CD4-positive, alpha-beta memory T cell (primary cell): ENCODE data around the gene DCBLD1. TPM values are rescaled to one million over a fixed set of nuclear protein-coding genes. Genes with fewer than 3 reads are reported as not detected.

Source experiments
- CTCF ChIA-PET: fragments of 350-600 bp; sonication (Branson Sonifier 250); formaldehyde crosslinking; loops from one replicate; lab custom pipeline; 2021; ENCODE audit warnings: inconsistent platforms; ENCODE audit not compliant: partially characterized antibody; lab: Charles Lee
- POLR2A ChIA-PET: fragments of 350-600 bp; sonication (Branson Sonifier 250); formaldehyde crosslinking; loops from one replicate; lab custom pipeline; 2021; ENCODE audit not compliant: partially characterized antibody; lab: Charles Lee
- DNase-seq, 5 donors: peaks; one replicate each; pipeline versions ENCODE4 v3.0.0 to v3.0.0-alpha.2; 2020 to 2022; ENCODE audit warnings: mixed read lengths in 1 of 5
- H3K27ac ChIP-seq: one replicate; pipeline ENCODE4 v1.7.0; 2013; ENCODE audit warnings: low read depth, low read length
- H3K27me3 ChIP-seq: 2 replicates; pipeline ENCODE4 v1.7.0; 2013; ENCODE audit warnings: mild to moderate bottlenecking, low read length, moderate library complexity; ENCODE audit not compliant: insufficient read depth
- H3K36me3 ChIP-seq: 2 replicates; pipeline ENCODE4 v1.7.0; 2013; ENCODE audit warnings: mild to moderate bottlenecking, low read length, moderate library complexity; ENCODE audit not compliant: insufficient read depth
- H3K4me1 ChIP-seq: 2 replicates; pipeline ENCODE4 v1.7.0; 2013; ENCODE audit warnings: mild to moderate bottlenecking, low read length, moderate library complexity; ENCODE audit not compliant: insufficient read depth
- H3K4me3 ChIP-seq, 2 donors: one replicate each; pipeline ENCODE4 v1.7.0; 2013; ENCODE audit warnings: low read length in 2 of 2, mild to moderate bottlenecking in 1 of 2
- H3K9me3 ChIP-seq, 2 donors: one replicate each; pipeline ENCODE4 v1.7.0; 2013; ENCODE audit warnings: low read length in 2 of 2, control low read depth in 1 of 2; ENCODE audit not compliant: control insufficient read depth in 1 of 2
- H3K27ac Mint-ChIP-seq, 7 donors: one replicate each; pipeline ENCODE4 v1.8.0; 2020 to 2021; ENCODE audit warnings: mixed read lengths in 7 of 7, mild to moderate bottlenecking in 6 of 7, inconsistent platforms in 3 of 7, moderate library complexity in 3 of 7
- H3K27me3 Mint-ChIP-seq, 2 donors: one replicate each; pipeline ENCODE4 v1.8.0; 2020 to 2021; ENCODE audit warnings: mixed read lengths in 2 of 2
- H3K36me3 Mint-ChIP-seq, 2 donors: one replicate each; pipeline ENCODE4 v1.8.0; 2020 to 2021; ENCODE audit warnings: mixed read lengths in 2 of 2, inconsistent platforms in 1 of 2, mild to moderate bottlenecking in 1 of 2
- H3K4me1 Mint-ChIP-seq, 4 donors: one replicate each; pipeline ENCODE4 v1.8.0; 2020 to 2021; ENCODE audit warnings: mixed read lengths in 4 of 4, mild to moderate bottlenecking in 1 of 4
- H3K4me3 Mint-ChIP-seq, 8 donors: one replicate each; pipeline ENCODE4 v1.8.0; 2020 to 2021; ENCODE audit warnings: mixed read lengths in 8 of 8, mild to moderate bottlenecking in 7 of 8, moderate library complexity in 6 of 8, inconsistent platforms in 3 of 8
- H3K9me3 Mint-ChIP-seq, 8 donors: one replicate each; pipeline ENCODE4 v1.8.0; 2020 to 2021; ENCODE audit warnings: mixed read lengths in 8 of 8, mild to moderate bottlenecking in 5 of 8, inconsistent platforms in 3 of 8, moderate library complexity in 1 of 8
- intact Hi-C: fragments of 100-400 bp; cut with micrococcal nuclease; formaldehyde crosslinking; loops from one replicate; pipeline ENCODE4 v1.15.1; 2023
- polyA plus RNA-seq, 2 donors: library from polyadenylated mRNA; unstranded; fragments of 300-500 nt; fragmentation: Illumina TruSeq; gene quantifications; one replicate each; pipeline ENCODE4 v1.2.3, GENCODE V29; 2021
- total RNA-seq, 2 experiments: library from RNA; stranded (reverse); gene quantifications; one replicate each; pipeline ENCODE4 v1.2.3, GENCODE V29; 2021

The DCBLD1 gene
- total and polyA plus RNA-seq, 4 experiments from 2014 or later: 1.4 to 9.7 (median 5.6) TPM

DNA sequence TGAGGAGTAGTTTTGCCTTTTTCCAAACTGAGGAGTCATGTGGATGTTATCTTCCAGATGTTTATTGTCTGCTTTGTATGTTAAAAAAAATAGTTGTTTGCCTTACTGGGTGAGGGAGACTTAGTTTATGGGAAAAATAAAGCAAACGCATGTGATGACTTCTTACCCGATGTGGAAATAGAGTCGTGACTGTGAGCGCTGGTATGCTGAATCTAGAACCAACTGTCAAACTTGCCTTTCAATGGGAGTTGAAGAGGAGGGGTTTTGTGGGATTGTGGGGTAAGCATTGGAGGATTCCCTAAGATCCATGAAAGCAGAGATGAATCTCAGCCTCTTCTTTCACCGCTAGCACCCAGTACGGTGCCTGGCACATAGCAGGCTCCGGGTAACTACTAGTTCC, 5.3 kb downstream of the DCBLD1 start:
- no peak overlapping the region for H3K4me3 ChIP-seq
- H3K27ac ChIP-seq: no peak overlapping the region
- no peak overlapping the region for H3K4me3 Mint-ChIP-seq
- no peak overlapping the region for H3K27ac Mint-ChIP-seq
- H3K27me3 Mint-ChIP-seq: peaks cover 0 to 3% of the 10 kb centered on the region in 2 donors
- DNase-seq: no peak
- ChIA-PET CTCF (no interaction called here), POLR2A (interaction anchor here (1.3 kb wide), 1 partner anchor 61 kb away, joined by 3 read pairs; no protein-coding TSS in a partner anchor)
- H3K9me3 Mint-ChIP-seq: no peaks in the 10 kb centered on the region
- peaks cover 0 to 3% of the 10 kb centered on the region in 2 donors for H3K36me3 Mint-ChIP-seq
- H3K36me3 ChIP-seq: no peaks in the 10 kb centered on the region
- no peaks in the 10 kb centered on the region for H3K9me3 ChIP-seq
- peaks cover 4 to 6% (median 4%) of the 10 kb centered on the region in 4 donors for H3K4me1 Mint-ChIP-seq
- H3K4me1 ChIP-seq: peaks cover 8% of the 10 kb centered on the region
- no peaks in the 10 kb centered on the region for H3K27me3 ChIP-seq
- intact Hi-C loops: no loop called here

DNA sequence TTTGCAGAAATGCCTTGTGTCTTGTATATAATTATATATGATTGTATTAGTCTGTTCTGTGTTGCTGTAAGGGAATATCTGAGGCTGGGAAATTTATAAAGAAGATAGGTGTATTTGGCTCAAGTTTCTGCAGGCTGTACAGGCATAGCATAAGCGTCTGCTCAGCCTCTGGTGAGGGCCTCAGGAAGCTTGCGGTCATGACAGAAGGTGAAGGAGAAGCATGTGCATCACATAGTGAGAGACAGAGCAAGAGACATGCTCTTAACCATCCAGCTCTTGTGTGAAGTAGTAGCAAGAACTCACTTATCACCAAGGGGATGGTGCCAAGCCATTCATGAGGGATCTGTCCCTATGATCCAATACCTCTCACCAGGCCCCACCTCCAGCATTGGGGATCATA, 6.5 kb downstream of the DCBLD1 start:
- H3K4me1 ChIP-seq: peaks cover under 1% of the 10 kb centered on the region
- H3K4me3 ChIP-seq: no peak overlapping the region
- H3K9me3 Mint-ChIP-seq: no peaks in the 10 kb centered on the region
- H3K27me3 ChIP-seq: no peaks in the 10 kb centered on the region
- H3K4me3 Mint-ChIP-seq: no peak overlapping the region
- ChIA-PET CTCF (no interaction called here), POLR2A (no interaction called here)
- H3K27ac Mint-ChIP-seq: no peak overlapping the region
- H3K9me3 ChIP-seq: no peaks in the 10 kb centered on the region
- H3K27me3 Mint-ChIP-seq: no peaks in the 10 kb centered on the region
- no peak overlapping the region for H3K27ac ChIP-seq
- H3K36me3 ChIP-seq: no peaks in the 10 kb centered on the region
- intact Hi-C loops: no loop called here
- H3K36me3 Mint-ChIP-seq: no peaks in the 10 kb centered on the region
- no peaks in the 10 kb centered on the region for H3K4me1 Mint-ChIP-seq
- no peak for DNase-seq

DNA sequence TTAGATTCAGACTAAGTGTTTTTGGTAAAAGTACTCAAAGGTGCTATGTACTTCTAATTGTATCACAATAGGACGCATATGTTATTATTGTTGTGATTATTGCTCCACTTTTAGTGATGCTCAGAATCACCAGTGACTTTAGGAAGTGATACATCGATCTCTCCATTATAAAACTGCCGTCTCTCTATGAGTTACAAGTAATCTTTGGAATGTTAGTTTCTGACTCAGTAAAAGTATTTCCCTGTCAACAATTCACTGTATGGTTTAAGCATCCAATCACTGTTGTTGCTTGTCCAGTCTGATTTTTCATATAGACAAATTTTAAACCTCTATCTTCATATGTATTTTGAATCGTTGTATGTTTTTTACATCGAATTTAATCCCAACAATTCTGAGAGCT, 9.4 kb downstream of the DCBLD1 start:
- no peaks in the 10 kb centered on the region for H3K36me3 Mint-ChIP-seq
- H3K4me1 Mint-ChIP-seq: peaks cover 2 to 7% (median 5%) of the 10 kb centered on the region in 4 donors
- Histone ChIP-seq H3K36me3 (no peaks in the 10 kb centered on the region), H3K4me3 (no peak overlapping the region), H3K27me3 (no peaks in the 10 kb centered on the region), H3K27ac (no peak overlapping the region), H3K9me3 (no peaks in the 10 kb centered on the region), H3K4me1 (peaks cover 3% of the 10 kb centered on the region)
- POLR2A ChIA-PET: no interaction called here
- CTCF ChIA-PET: interaction anchor here (2.4 kb wide), 1 partner anchor 13 kb away, joined by 6 read pairs; no protein-coding TSS in a partner anchor
- no peaks in the 10 kb centered on the region for H3K9me3 Mint-ChIP-seq
- H3K27me3 Mint-ChIP-seq: no peaks in the 10 kb centered on the region
- H3K4me3 Mint-ChIP-seq: no peak overlapping the region
- DNase-seq: no peak
- H3K27ac Mint-ChIP-seq: no peak overlapping the region
- intact Hi-C loops: no loop called here

DNA sequence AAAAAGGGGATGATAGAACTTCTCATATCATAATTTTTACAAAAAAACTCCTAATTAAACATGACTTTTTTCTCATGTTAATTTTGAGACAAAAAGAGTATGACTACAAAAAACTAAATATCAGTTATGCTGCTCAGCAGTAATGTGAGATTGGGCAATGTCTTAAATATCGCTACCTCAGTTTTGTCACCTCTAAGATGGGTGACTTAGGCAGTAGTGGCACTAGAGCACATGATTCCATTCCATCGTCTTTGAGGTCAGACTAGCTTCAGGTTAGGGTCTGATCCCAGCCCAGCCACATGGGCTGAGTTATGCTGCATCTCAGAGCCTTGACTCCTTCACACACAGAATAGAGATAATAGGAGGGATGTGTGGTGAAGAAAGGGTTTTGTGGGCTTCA, 11.0 kb downstream of the DCBLD1 start:
- intact Hi-C loops: no loop called here
- Mint-ChIP-seq H3K9me3 (no peaks in the 10 kb centered on the region), H3K27me3 (peaks cover 0 to 3% of the 10 kb centered on the region in 2 donors), H3K27ac (peak overlapping the region in 2 of 7 donors; percentile 36 to 59), H3K4me1 (peaks cover 2 to 12% (median 5%) of the 10 kb centered on the region in 4 donors), H3K36me3 (no peaks in the 10 kb centered on the region), H3K4me3 (no peak overlapping the region)
- ChIA-PET POLR2A (no interaction called here), CTCF (interaction anchor here (2.4 kb wide), 1 partner anchor 15 kb away, joined by 6 read pairs; no protein-coding TSS in a partner anchor)
- H3K4me1 ChIP-seq: peaks cover 3% of the 10 kb centered on the region
- no peak overlapping the region for H3K27ac ChIP-seq
- H3K27me3 ChIP-seq: no peaks in the 10 kb centered on the region
- no peak overlapping the region for H3K4me3 ChIP-seq
- no peak for DNase-seq
- no peaks in the 10 kb centered on the region for H3K9me3 ChIP-seq
- no peaks in the 10 kb centered on the region for H3K36me3 ChIP-seq

DNA sequence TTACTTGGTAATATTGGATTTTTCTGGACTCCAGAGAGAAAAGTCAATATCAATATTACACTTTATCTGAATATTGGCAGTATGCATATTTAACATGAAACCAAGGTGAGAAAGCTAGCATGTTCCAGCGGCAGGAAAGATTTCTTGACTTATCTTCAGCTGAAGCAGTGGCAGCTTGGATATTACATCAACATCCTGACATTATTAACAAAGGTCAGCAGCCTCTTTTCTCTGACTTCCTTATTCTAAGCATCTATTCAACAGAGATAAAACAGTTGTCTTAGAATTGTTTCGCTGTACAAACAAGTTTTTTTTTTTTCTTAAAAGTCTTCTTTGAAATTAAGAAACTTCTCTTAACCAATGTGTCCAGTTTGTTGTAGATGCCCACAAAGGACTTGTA, 11.8 kb downstream of the DCBLD1 start:
- H3K4me3 ChIP-seq: no peak overlapping the region
- no peaks in the 10 kb centered on the region for H3K9me3 Mint-ChIP-seq

DNA sequence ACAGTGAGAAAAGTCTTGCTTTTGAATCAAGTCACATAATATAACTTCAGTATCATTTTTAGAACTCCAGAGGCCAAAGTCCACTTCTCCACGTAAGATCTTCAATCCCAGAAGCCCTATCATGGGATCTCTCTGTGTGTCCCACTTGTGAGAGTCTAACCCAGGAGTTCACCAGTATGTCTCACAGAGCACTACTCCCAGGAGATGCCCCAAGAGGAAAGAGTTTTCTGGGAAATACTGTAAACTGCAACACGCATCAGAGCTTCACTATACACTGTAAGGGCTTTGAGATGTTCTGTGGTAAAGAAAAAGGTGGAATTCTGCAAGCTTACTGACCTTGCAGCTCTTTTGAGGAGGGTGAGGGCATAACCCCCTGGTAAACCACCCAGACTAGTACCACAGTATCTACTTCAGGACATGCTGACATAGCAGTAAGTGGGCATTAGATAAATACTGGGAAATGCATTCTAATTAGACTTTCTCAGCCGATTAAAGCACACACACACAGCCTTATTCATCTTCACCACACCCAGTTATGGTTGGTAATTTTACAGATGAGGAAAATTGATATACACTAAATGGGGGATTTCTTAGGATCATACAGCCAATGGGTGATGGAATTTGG, 12.3 kb downstream of the DCBLD1 start:
- ChIA-PET CTCF (no interaction called here), POLR2A (no interaction called here)
- Histone ChIP-seq H3K4me1 (peaks cover 3% of the 10 kb centered on the region), H3K27me3 (no peaks in the 10 kb centered on the region), H3K9me3 (no peaks in the 10 kb centered on the region), H3K27ac (no peak overlapping the region), H3K4me3 (no peak overlapping the region), H3K36me3 (no peaks in the 10 kb centered on the region)
- no peak for DNase-seq
- H3K4me1 Mint-ChIP-seq: peaks cover 2 to 13% (median 5%) of the 10 kb centered on the region in 4 donors
- intact Hi-C loops: no loop called here
- no peaks in the 10 kb centered on the region for H3K9me3 Mint-ChIP-seq
- no peaks in the 10 kb centered on the region for H3K36me3 Mint-ChIP-seq
- H3K27ac Mint-ChIP-seq: no peak overlapping the region
- no peak overlapping the region for H3K4me3 Mint-ChIP-seq
- peaks cover 0 to 3% of the 10 kb centered on the region in 2 donors for H3K27me3 Mint-ChIP-seq

More for the DNA sequence above, 11.8 kb downstream of the DCBLD1 start:
- Mint-ChIP-seq H3K4me1 (peaks cover 2 to 13% (median 5%) of the 10 kb centered on the region in 4 donors), H3K27me3 (peaks cover 0 to 3% of the 10 kb centered on the region in 2 donors), H3K4me3 (no peak overlapping the region), H3K36me3 (no peaks in the 10 kb centered on the region), H3K27ac (no peak overlapping the region)
- POLR2A ChIA-PET: no interaction called here
- DNase-seq: no peak
- CTCF ChIA-PET: no interaction called here
- Histone ChIP-seq H3K27ac (no peak overlapping the region), H3K9me3 (no peaks in the 10 kb centered on the region), H3K36me3 (no peaks in the 10 kb centered on the region), H3K27me3 (no peaks in the 10 kb centered on the region), H3K4me1 (peaks cover 3% of the 10 kb centered on the region)
- intact Hi-C loops: no loop called here

DNA sequence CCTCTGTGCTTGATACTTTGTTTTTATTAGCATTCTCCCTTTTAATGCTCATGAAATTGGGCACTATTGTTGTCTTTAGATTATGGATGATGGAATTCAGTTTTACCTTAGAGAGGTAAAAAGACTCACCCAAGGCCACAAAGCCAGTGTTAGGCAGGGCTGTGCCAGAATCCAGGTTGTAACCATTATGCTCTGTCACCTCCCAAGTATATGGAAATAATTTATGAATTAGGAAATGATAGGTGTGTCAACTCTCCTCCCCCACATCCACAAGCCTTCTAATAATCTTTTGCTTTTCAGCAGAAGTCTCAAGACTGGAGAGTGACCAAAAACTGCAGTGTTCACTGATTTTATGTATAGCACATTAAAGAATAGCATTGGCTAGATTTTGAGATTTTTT, 13.0 kb downstream of the DCBLD1 start:
- Mint-ChIP-seq H3K27me3 (peaks cover 2 to 3% of the 10 kb centered on the region in 2 donors), H3K4me3 (no peak overlapping the region), H3K36me3 (no peaks in the 10 kb centered on the region), H3K9me3 (no peaks in the 10 kb centered on the region), H3K4me1 (peaks cover 2 to 13% (median 5%) of the 10 kb centered on the region in 4 donors), H3K27ac (no peak overlapping the region)
- H3K4me3 ChIP-seq: no peak overlapping the region
- ChIA-PET POLR2A (no interaction called here), CTCF (interaction anchor here (1.1 to 1.3 kb wide), 2 partner anchors 60 to 109 kb away, joined by 3 read pairs; no protein-coding TSS in a partner anchor)
- peaks cover 3% of the 10 kb centered on the region for H3K4me1 ChIP-seq
- intact Hi-C loops: no loop called here
- H3K27ac ChIP-seq: no peak overlapping the region
- no peak for DNase-seq
- no peaks in the 10 kb centered on the region for H3K27me3 ChIP-seq
- no peaks in the 10 kb centered on the region for H3K36me3 ChIP-seq
- H3K9me3 ChIP-seq: no peaks in the 10 kb centered on the region
